IMR-90 (cell line): ENCODE results near the gene AKNA. TPM values are rescaled to one million over a fixed set of nuclear protein-coding genes. Genes with fewer than 3 reads are reported as not detected.

Experiments
- ATAC-seq: fragments of 200-7000 bp; cut with Tn5 transposase; 2 replicates; pipeline ENCODE4 v1.9.1; 2020; ENCODE audit warnings: low read depth, mild to moderate bottlenecking, moderate library complexity
- BruUV-seq: library from RNA; stranded (reverse); fragments of 400-500 nt; replicated peaks from 2 replicates; lab custom pipeline; 2021; lab: Mats Ljungman, UMichigan
- CTCF ChIA-PET: fragments of 300-600 bp; formaldehyde crosslinking; extraction: SDS; loops from one replicate; lab custom pipeline; 2021; ENCODE audit warnings: antibody characterized with exemption; lab: Yijun Ruan, JAX
- POLR2A ChIA-PET: fragments of 300-600 bp; sonication (Branson Sonifier 250); formaldehyde crosslinking; loops from one replicate; lab custom pipeline; 2022; ENCODE audit warnings: antibody characterized with exemption; ENCODE audit not compliant: unreplicated experiment; lab: Charles Lee
- DNase-seq: peaks from one replicate; pipeline ENCODE4 v3.0.0; 2013
- H2AFZ ChIP-seq: replicated peaks from 2 replicates; pipeline ENCODE3; 2013; ENCODE audit warnings: low read length, mild to moderate bottlenecking; ENCODE audit not compliant: poor library complexity
- H2AK5ac ChIP-seq: 2 replicates; pipeline ENCODE4 v1.6.1; 2013; ENCODE audit warnings: low read depth, low read length, inconsistent platforms
- H2AK9ac ChIP-seq: replicated peaks from 2 replicates; pipeline ENCODE3; 2013; ENCODE audit warnings: mild to moderate bottlenecking, low read depth, low read length, moderate library complexity; ENCODE audit not compliant: poor library complexity
- H2BK120ac ChIP-seq: 2 replicates; pipeline ENCODE4 v1.6.1; 2013; ENCODE audit warnings: low read depth, low read length, inconsistent platforms
- H2BK15ac ChIP-seq: 3 replicates; pipeline ENCODE4 v1.6.1; 2013; ENCODE audit warnings: low read depth, low read length, inconsistent platforms
- H2BK20ac ChIP-seq: 2 replicates; pipeline ENCODE4 v1.6.1; 2013; ENCODE audit warnings: low read depth, mild to moderate bottlenecking, inconsistent platforms, low read length, moderate library complexity
- H2BK5ac ChIP-seq: 2 replicates; pipeline ENCODE4 v1.6.1; 2013; ENCODE audit warnings: mild to moderate bottlenecking, low read depth, low read length, inconsistent platforms; ENCODE audit not compliant: poor library complexity, severe bottlenecking
- H3K14ac ChIP-seq: replicated peaks from 2 replicates; pipeline ENCODE4 v1.6.1; 2013; ENCODE audit warnings: low read depth, low read length, inconsistent platforms
- H3K18ac ChIP-seq: 2 replicates; pipeline ENCODE4 v1.6.1; 2013; ENCODE audit warnings: low read depth, low read length, control low read depth
- H3K23ac ChIP-seq: 2 replicates; pipeline ENCODE4 v1.6.1; 2013; ENCODE audit warnings: low read depth, low read length, inconsistent platforms
- H3K27ac ChIP-seq: 2 replicates; pipeline ENCODE4 v1.5.1; 2013; ENCODE audit warnings: mild to moderate bottlenecking, control low read depth, low read length; ENCODE audit not compliant: insufficient read depth
- H3K27me3 ChIP-seq: 2 replicates; pipeline ENCODE4 v1.6.1; 2013; ENCODE audit warnings: low read length; ENCODE audit not compliant: control insufficient read depth, insufficient read depth
- H3K36me3 ChIP-seq: 2 replicates; pipeline ENCODE4 v1.6.1; 2013; ENCODE audit warnings: low read length, mixed read lengths; ENCODE audit not compliant: control insufficient read depth, insufficient read depth
- H3K4ac ChIP-seq: 2 replicates; pipeline ENCODE4 v1.6.1; 2013; ENCODE audit warnings: low read depth, low read length, inconsistent platforms
- H3K4me1 ChIP-seq: 2 replicates; pipeline ENCODE4 v1.6.1; 2013; ENCODE audit warnings: low read length, mixed read lengths; ENCODE audit not compliant: control insufficient read depth, insufficient read depth
- H3K4me2 ChIP-seq: 2 replicates; pipeline ENCODE4 v1.6.1; 2013; ENCODE audit warnings: low read depth, mild to moderate bottlenecking, control low read depth, low read length, moderate library complexity
- H3K4me3 ChIP-seq: 2 replicates; pipeline ENCODE4 v1.5.1; 2013; ENCODE audit warnings: low read depth, mild to moderate bottlenecking, control low read depth, low read length, moderate library complexity; ENCODE audit not compliant: insufficient read depth
- H3K56ac ChIP-seq: 2 replicates; pipeline ENCODE4 v1.6.1; 2013; ENCODE audit warnings: low read length, inconsistent platforms; ENCODE audit not compliant: insufficient read depth; ENCODE audit errors: extremely low read depth
- H3K79me1 ChIP-seq, 2 experiments: 2 replicates each; pipeline ENCODE4 v1.6.1; 2013; ENCODE audit warnings: low read length in 2 of 2, inconsistent platforms in 1 of 2, low read depth in 1 of 2
- H3K9ac ChIP-seq: 2 replicates; pipeline ENCODE4 v1.6.1; 2013; ENCODE audit warnings: low read depth, low read length, control low read depth
- H3K9me1 ChIP-seq: 2 replicates; pipeline ENCODE4 v1.6.1; 2013; ENCODE audit warnings: low read length, inconsistent platforms; ENCODE audit not compliant: insufficient read depth
- H3K9me3 ChIP-seq: 2 replicates; pipeline ENCODE4 v1.6.1; 2013; ENCODE audit warnings: low read length; ENCODE audit not compliant: control insufficient read depth, insufficient read depth
- H4K20me1 ChIP-seq: 2 replicates; pipeline ENCODE4 v1.6.1; 2013; ENCODE audit warnings: low read length, inconsistent platforms; ENCODE audit not compliant: insufficient read depth
- H4K5ac ChIP-seq: 2 replicates; pipeline ENCODE4 v1.6.1; 2013; ENCODE audit warnings: mild to moderate bottlenecking, low read depth, low read length, control low read depth
- H4K8ac ChIP-seq, 2 experiments: 2 replicates each; pipeline ENCODE4 v1.6.1; 2013; ENCODE audit warnings: low read depth in 2 of 2, low read length in 2 of 2, control low read depth in 1 of 2, inconsistent platforms in 1 of 2
- H4K91ac ChIP-seq: 2 replicates; pipeline ENCODE4 v1.6.1; 2013; ENCODE audit warnings: low read depth, low read length, inconsistent platforms; ENCODE audit not compliant: insufficient read depth
- BHLHE40 ChIP-seq: fragments of 150-350 bp; IDR thresholded peaks from 2 replicates; pipeline ENCODE4 v1.6.1; 2016; ENCODE audit warnings: mild to moderate bottlenecking, low read depth, low read length
- CEBPB ChIP-seq: IDR thresholded peaks from 2 replicates; pipeline ENCODE4 v1.6.1; 2012; ENCODE audit warnings: low read depth, low read length, improper control_type of control experiment
- CHD1 ChIP-seq: IDR thresholded peaks from 2 replicates; pipeline ENCODE4 v1.6.1; 2012; ENCODE audit warnings: low read depth, low read length, improper control_type of control experiment
- CTCF ChIP-seq: conservative IDR thresholded peaks from 2 replicates; pipeline ENCODE4 v1.5.1; 2012; ENCODE audit warnings: mild to moderate bottlenecking, low read depth, low read length, improper control_type of control experiment
- FOS ChIP-seq: fragments of 150-350 bp; IDR thresholded peaks from 2 replicates; pipeline ENCODE4 v1.6.1; 2016; ENCODE audit warnings: low read depth, low read length
- MAFK ChIP-seq: IDR thresholded peaks from 2 replicates; pipeline ENCODE4 v1.6.1; 2012; ENCODE audit warnings: low read depth, low read length, improper control_type of control experiment
- MAZ ChIP-seq: IDR thresholded peaks from 2 replicates; pipeline ENCODE4 v1.6.1; 2012; ENCODE audit warnings: low read depth, mild to moderate bottlenecking, low read length, improper control_type of control experiment, moderate library complexity, borderline replicate concordance
- MXI1 ChIP-seq: IDR thresholded peaks from 2 replicates; pipeline ENCODE4 v1.6.1; 2012; ENCODE audit warnings: low read depth, mild to moderate bottlenecking, low read length, moderate library complexity, borderline replicate concordance
- NFE2L2 ChIP-seq: fragments of 150-350 bp; IDR thresholded peaks from 2 replicates; pipeline ENCODE4 v1.6.1; 2016; ENCODE audit warnings: low read depth, mild to moderate bottlenecking, low read length
- POLR2A ChIP-seq: IDR thresholded peaks from 2 replicates; pipeline ENCODE4 v1.6.1; 2012; ENCODE audit warnings: mild to moderate bottlenecking, low read depth, low read length
- RAD21 ChIP-seq: IDR thresholded peaks from 2 replicates; pipeline ENCODE4 v1.6.1; 2012; ENCODE audit warnings: low read length, improper control_type of control experiment
- RCOR1 ChIP-seq: IDR thresholded peaks from 2 replicates; pipeline ENCODE4 v1.6.1; 2012; ENCODE audit warnings: mild to moderate bottlenecking, low read length, improper control_type of control experiment; ENCODE audit not compliant: insufficient replicate concordance
- RFX5 ChIP-seq: IDR thresholded peaks from 2 replicates; pipeline ENCODE4 v1.8.0; 2012; ENCODE audit warnings: low read depth, mild to moderate bottlenecking, low read length, moderate library complexity
- SMC3 ChIP-seq: fragments of 150-350 bp; IDR thresholded peaks from 2 replicates; pipeline ENCODE4 v1.6.1; 2016; ENCODE audit warnings: low read depth, mild to moderate bottlenecking, antibody characterized with exemption, low read length, moderate library complexity
- USF2 ChIP-seq: fragments of 150-350 bp; IDR thresholded peaks from 2 replicates; pipeline ENCODE4 v1.6.1; 2017; ENCODE audit warnings: mild to moderate bottlenecking, antibody characterized with exemption, low read length, low read depth
- WGBS, 2 experiments: methylation state at CpG; one replicate each; pipeline versions ENCODE4 v1.1.5 to v1.1.7; 2013; ENCODE audit warnings: missing lambda C conversion rate in 2 of 2; ENCODE audit not compliant: insufficient read length in 1 of 2; ENCODE audit errors: extremely low coverage in 2 of 2; 5-methylcytosine and 5-hydroxymethylcytosine counted together
- dilution Hi-C: fragments of 300-500 bp; cut with HindIII; formaldehyde crosslinking; loops from one replicate; pipeline ENCODE4 v1.14.3; 2018; ENCODE audit warnings: low sequenced_read_pairs; ENCODE audit not compliant: unreplicated experiment
- in situ Hi-C: fragments of 300-500 bp; cut with MboI; formaldehyde crosslinking; loops from 3 replicates; pipeline ENCODE4 v1.14.3; 2019; ENCODE audit warnings: low sequenced_read_pairs, inconsistent platforms, mixed read lengths
- intact Hi-C: fragments of 100-400 bp; cut with micrococcal nuclease; formaldehyde crosslinking; loops from 2 replicates; pipeline ENCODE4 v1.10.0; 2022
- polyA plus RNA-seq, 3 experiments: library from polyadenylated mRNA; depleted of rRNA; stranded (reverse); fragments of >200 nt; gene quantifications; 2 replicates each; pipeline ENCODE4 v1.2.3, GENCODE V29; 2012; ENCODE audit warnings: low replicate concordance in 1 of 3
- total RNA-seq: library from RNA; depleted of rRNA; stranded (reverse); fragments of >200 nt; gene quantifications from 2 replicates; pipeline ENCODE4 v1.2.3, GENCODE V29; 2012

Gene AKNA
- total and polyA plus RNA-seq, 2 of the 4 experiments (the other 2 are of a cell fraction), result 2.7 to 7.3 TPM

DNA sequence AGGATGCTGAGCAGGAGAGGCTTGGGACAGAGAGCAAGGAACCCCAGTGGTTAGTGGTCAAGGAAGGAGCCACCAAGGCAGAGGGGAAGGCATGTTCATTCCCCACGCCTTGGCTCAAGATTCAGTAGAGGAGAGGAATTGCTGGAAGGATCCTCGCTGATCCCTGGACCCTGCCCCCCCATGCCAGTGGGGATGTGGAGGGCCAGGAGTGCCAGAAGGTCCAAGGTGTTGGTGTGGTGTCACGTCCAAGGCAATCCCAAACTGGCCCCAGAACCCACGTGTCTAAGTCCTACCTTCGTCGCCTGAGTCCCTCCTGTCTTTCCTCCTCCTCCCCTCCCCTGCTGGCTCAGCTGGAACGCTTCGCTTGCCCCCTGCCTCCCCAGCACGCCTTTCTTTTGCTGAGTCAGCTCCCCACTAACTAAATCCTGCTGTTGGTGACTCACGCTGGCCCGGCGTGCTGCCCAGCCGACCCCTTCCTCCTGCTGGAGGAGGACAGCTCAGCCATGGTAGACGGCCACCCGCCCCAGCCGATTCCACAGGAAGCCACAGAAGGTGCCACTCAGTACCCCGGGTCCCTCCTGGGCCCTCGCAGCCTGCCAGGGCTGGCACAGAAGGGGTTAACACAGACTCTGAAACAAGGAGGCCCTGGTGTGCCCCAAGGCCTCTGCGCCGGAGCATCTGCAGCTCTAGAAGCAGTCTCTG, 102.5 kb downstream of the AKNA start:
- peak overlapping the region; percentile 60 for H3K18ac ChIP-seq
- H3K4ac ChIP-seq, result peak overlapping the region; percentile 95
- peak overlapping the region; percentile 23; the same call in 1 of the 2 replicates for H3K27ac ChIP-seq
- dilution Hi-C loops (no loop called here), intact Hi-C loops (no loop called here), in situ Hi-C loops (loop anchor here (5.0 kb wide), 1 partner anchor 123 kb away; no protein-coding TSS in a partner anchor)
- H2AK5ac ChIP-seq, result peak overlapping the region; percentile 98
- peak overlapping the region; percentile 71; the same call in 2 of the 3 replicates for H2BK15ac ChIP-seq
- BruUV-seq, result no TSS peak
- peak overlapping the region; percentile 86 for H2BK20ac ChIP-seq
- peaks cover 6% of the 10 kb centered on the region; the same call in 1 of the 2 replicates for H3K36me3 ChIP-seq
- WGBS, 2 experiments, result 2% methylated on average over 13 of the region's 20 CpGs; no CpG with 5 or more reads in 1 of the 2 experiments
- peak overlapping the region; percentile 94 for H2AK9ac ChIP-seq
- no peak overlapping the region for H3K9ac ChIP-seq
- H3K23ac ChIP-seq, result peak overlapping the region; percentile 87; the same call in 1 of the 2 replicates
- H3K27me3 ChIP-seq, result no peaks in the 10 kb centered on the region
- H3K56ac ChIP-seq, result peak overlapping the region; percentile 54; the same call in 1 of the 2 replicates
- H4K20me1 ChIP-seq, result no peaks in the 10 kb centered on the region
- H4K8ac ChIP-seq, result peak overlapping the region; percentile 13 to 62; a peak in 1 of 4 replicates
- H3K4me2 ChIP-seq, result no peak overlapping the region; the same call in 1 of the 2 replicates
- DNase-seq (peak; percentile 94), ATAC-seq (peak; percentile 81)
- peak overlapping the region; percentile 9 for H2BK5ac ChIP-seq
- peak overlapping the region; percentile 35 for H4K5ac ChIP-seq
- CTCF ChIA-PET, result interaction anchor here (0.8 kb wide), 2 partner anchors 175 to 177 kb away, joined by 3 read pairs; no protein-coding TSS in a partner anchor
- H4K91ac ChIP-seq, result peak overlapping the region; percentile 89
- H3K4me3 ChIP-seq, result no peak overlapping the region
- peak overlapping the region; percentile 79 for H2AFZ ChIP-seq
- peaks cover 0 to 30% of the 10 kb centered on the region in 2 experiments; a peak in 2 of 4 replicates for H3K79me1 ChIP-seq
- H3K14ac ChIP-seq, result peak overlapping the region; percentile 83
- H3K4me1 ChIP-seq, result peaks cover 28% of the 10 kb centered on the region
- POLR2A ChIA-PET, result no interaction called here
- H3K9me1 ChIP-seq, result peaks cover 32% of the 10 kb centered on the region
- H2BK120ac ChIP-seq, result peak overlapping the region; percentile 91
- H3K9me3 ChIP-seq, result no peaks in the 10 kb centered on the region
- TF ChIP-seq NFE2L2, result peak; percentile 89
- TF ChIP-seq USF2, result 0 out of 2 replicates have a peak, but pooled peaks have one; percentile 3
- TF ChIP-seq BHLHE40, result peak; percentile 84
- peak; percentile 95 for TF ChIP-seq FOS
- TF ChIP-seq SMC3, result peak; percentile 21; the same call in 1 of the 2 replicates
- no peak for TF ChIP-seq CHD1
- TF ChIP-seq POLR2A, result no peak
- TF ChIP-seq MXI1, result peak; percentile 48; the same call in 1 of the 2 replicates
- TF ChIP-seq CEBPB, result no peak
- TF ChIP-seq CTCF, result 0 out of 2 replicates have a peak, but pooled peaks have one; percentile 19
- 0 out of 2 replicates have a peak, but pooled peaks have one; percentile 10 for TF ChIP-seq RAD21
- TF ChIP-seq RCOR1, result no peak
- peak; percentile 100 for TF ChIP-seq MAFK
- TF ChIP-seq MAZ, result peak; percentile 86
- TF ChIP-seq RFX5, result no peak
